Breast epithelium (tissue), 4 donors: ENCODE results near the gene ASAP2. TPM values are rescaled to one million over a fixed set of nuclear protein-coding genes. Genes with fewer than 3 reads are reported as not detected.

Source experiments
- DNase-seq, 2 donors: peaks; one replicate each; pipeline ENCODE4 v3.0.0-alpha.2; 2019; ENCODE audit warnings: low spot score in 2 of 2
- H3K27ac ChIP-seq, 2 donors: fragments of 200-600 bp; sonication (generic) in 1 of 2; one replicate each; pipeline ENCODE4 v1.5.1; 2016 to 2019; ENCODE audit warnings: mild to moderate bottlenecking in 1 of 2
- H3K27me3 ChIP-seq, 2 donors: fragments of 200-600 bp; sonication (generic) in 1 of 2; one replicate each; pipeline versions ENCODE4 v1.5.1 to v1.6.0; 2017 to 2019; ENCODE audit warnings: control low read depth in 1 of 2, mild to moderate bottlenecking in 1 of 2
- H3K36me3 ChIP-seq: fragments of 200-600 bp; one replicate; pipeline ENCODE4 v1.5.1; 2019
- H3K4me1 ChIP-seq, 2 donors: fragments of 200-600 bp; sonication (generic); one replicate each; pipeline ENCODE4 v1.5.1; 2016 to 2019; ENCODE audit warnings: control low read depth in 1 of 2
- H3K4me3 ChIP-seq, 3 donors: fragments of 200-600 bp; sonication (generic); 1 replicate in 2 of 3; 2 replicates in 1 of 3; pipeline ENCODE4 v1.5.1; 2016 to 2019; ENCODE audit warnings: mild to moderate bottlenecking in 3 of 3, moderate library complexity in 2 of 3
- H3K9me3 ChIP-seq, 2 donors: fragments of 200-600 bp; sonication (generic) in 1 of 2; one replicate each; pipeline ENCODE4 v1.5.1; 2016 to 2019; ENCODE audit warnings: control low read depth in 1 of 2
- POLR2A ChIP-seq: fragments of 450-650 bp; IDR thresholded peaks from one replicate; pipeline ENCODE4 v1.6.1; 2016; ENCODE audit warnings: antibody characterized with exemption, mild to moderate bottlenecking, moderate library complexity
- POLR2AphosphoS5 ChIP-seq, 3 donors: sonication (generic); formaldehyde crosslinking; IDR thresholded peaks; one replicate each; pipeline ENCODE4 v1.6.1; 2017; ENCODE audit warnings: antibody characterized with exemption in 3 of 3
- intact Hi-C: fragments of 100-400 bp; cut with DNase I; formaldehyde crosslinking; loops from one replicate; pipeline ENCODE4 v1.15.1; 2023; ENCODE audit warnings: low total_unique reads
- total RNA-seq, 3 donors: library from RNA; depleted of rRNA; stranded (reverse); fragments of >200 nt; gene quantifications; one replicate each; pipeline ENCODE4 v1.1.0, GENCODE V29; 2016
- TF ChIP-seq, protein P1 (sequence below), 3 donors: fragments of 450-650 bp; IDR thresholded peaks; one replicate each; pipeline ENCODE4 v1.5.1; 2016 to 2017; ENCODE audit warnings: antibody characterized with exemption in 3 of 3, mild to moderate bottlenecking in 3 of 3, moderate library complexity in 3 of 3

Gene ASAP2
- total RNA-seq, 3 donors from 2014 or later, result 14.5 to 24.2 (median 21.0) TPM

DNA sequence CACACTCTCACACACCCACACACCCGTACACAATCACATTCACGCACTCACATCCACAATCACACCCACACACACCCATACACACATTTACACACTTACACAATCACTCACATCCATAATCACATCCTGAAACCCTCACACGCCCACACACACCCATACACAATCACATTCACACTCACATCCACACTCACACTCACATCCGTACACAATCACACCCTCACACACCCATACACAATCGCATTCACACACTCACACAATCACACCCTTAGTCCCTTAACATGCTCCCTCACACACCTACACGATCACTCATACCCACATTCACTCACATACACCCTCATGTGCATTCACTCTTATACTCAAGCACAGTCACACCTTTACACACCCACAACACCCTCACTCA, 110.9 kb downstream of the ASAP2 start:
- Histone ChIP-seq H3K9me3 (no peaks in the 10 kb centered on the region), H3K4me3 (no peak overlapping the region), H3K27ac (no peak overlapping the region), H3K36me3 (no peaks in the 10 kb centered on the region), H3K27me3 (no peaks in the 10 kb centered on the region), H3K4me1 (peaks cover 0 to 4% of the 10 kb centered on the region in 2 donors)
- no peak for TF ChIP-seq POLR2A
- TF ChIP-seq POLR2AphosphoS5 (IDR thresholded peaks at IDR 0.05), result no peak
- TF ChIP-seq, protein P1, sequence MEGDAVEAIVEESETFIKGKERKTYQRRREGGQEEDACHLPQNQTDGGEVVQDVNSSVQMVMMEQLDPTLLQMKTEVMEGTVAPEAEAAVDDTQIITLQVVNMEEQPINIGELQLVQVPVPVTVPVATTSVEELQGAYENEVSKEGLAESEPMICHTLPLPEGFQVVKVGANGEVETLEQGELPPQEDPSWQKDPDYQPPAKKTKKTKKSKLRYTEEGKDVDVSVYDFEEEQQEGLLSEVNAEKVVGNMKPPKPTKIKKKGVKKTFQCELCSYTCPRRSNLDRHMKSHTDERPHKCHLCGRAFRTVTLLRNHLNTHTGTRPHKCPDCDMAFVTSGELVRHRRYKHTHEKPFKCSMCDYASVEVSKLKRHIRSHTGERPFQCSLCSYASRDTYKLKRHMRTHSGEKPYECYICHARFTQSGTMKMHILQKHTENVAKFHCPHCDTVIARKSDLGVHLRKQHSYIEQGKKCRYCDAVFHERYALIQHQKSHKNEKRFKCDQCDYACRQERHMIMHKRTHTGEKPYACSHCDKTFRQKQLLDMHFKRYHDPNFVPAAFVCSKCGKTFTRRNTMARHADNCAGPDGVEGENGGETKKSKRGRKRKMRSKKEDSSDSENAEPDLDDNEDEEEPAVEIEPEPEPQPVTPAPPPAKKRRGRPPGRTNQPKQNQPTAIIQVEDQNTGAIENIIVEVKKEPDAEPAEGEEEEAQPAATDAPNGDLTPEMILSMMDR (IDR thresholded peaks at IDR 0.05), result no peak
- DNase-seq, result no peak
- intact Hi-C loops, result loop anchor here (10.0 kb wide), 1 partner anchor 113 kb away; the partner anchor contains the start of gene ASAP2

DNA sequence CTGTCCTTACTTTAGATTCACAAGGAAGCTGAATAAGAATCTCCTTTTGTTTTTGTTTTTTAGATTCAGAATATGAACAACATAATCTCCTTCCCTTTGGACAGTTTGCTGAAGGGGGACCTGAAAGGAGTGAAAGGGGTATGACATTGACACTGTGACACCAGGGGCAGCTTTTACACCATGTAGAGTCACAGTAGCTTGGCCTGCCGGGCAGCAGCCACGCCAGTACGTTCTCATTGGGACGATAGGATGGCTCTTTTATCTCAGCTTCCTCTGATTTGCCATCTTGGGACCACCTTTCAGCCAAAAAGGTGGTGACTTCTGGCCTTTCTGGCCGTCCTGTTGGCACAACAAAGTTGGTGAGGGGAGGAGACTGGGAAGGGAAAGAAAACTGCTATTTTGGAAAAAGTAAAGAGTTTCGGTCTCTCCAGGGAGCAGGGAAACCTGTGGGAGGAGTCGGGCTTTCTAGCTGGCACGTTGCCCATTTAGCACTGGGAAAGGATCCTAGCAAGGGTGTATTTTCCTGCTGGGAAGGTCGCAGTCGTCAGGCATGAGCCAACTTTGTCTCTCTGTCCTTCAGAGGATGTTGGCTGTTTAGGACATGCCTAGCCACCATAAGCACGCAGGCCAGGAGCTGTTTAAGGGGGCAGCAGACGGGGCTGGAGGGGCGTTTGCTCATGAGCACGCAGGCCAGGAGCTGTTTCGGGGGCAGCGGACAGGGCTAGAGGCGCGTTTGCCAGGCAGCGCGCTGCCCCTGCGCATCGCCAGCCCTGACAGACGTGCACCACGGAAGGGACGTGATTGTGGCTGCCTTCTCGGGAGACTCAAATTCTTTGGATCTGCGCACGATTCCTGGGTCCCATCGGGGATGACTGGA, 112.1 kb downstream of the ASAP2 start:
- Histone ChIP-seq H3K36me3 (no peaks in the 10 kb centered on the region), H3K4me1 (peaks cover 0 to 4% of the 10 kb centered on the region in 2 donors), H3K4me3 (peak overlapping the region in 2 of 3 donors; percentile 23 to 49), H3K27ac (peak overlapping the region; percentile 69 to 82), H3K27me3 (no peaks in the 10 kb centered on the region), H3K9me3 (no peaks in the 10 kb centered on the region)
- intact Hi-C loops, result loop anchor here (10.0 kb wide), 1 partner anchor 114 kb away; the partner anchor contains the start of gene ASAP2
- no peak for DNase-seq
- TF ChIP-seq, protein P1 (IDR thresholded peaks at IDR 0.05), result no peak
- TF ChIP-seq POLR2AphosphoS5 (IDR thresholded peaks at IDR 0.05) (no peak), POLR2A (no peak)

- no peak for DNase-seq
- H3K27me3 ChIP-seq, result no peaks in the 10 kb centered on the region
- peak overlapping the region in 2 of 3 donors; percentile 23 to 49 for H3K4me3 ChIP-seq
- peaks cover 0 to 4% of the 10 kb centered on the region in 2 donors for H3K4me1 ChIP-seq
- intact Hi-C loops, result loop anchor here (10.0 kb wide), 1 partner anchor 115 kb away; the partner anchor contains the start of gene ASAP2
- TF ChIP-seq, protein P1 (IDR thresholded peaks at IDR 0.05), result no peak
- no peak for TF ChIP-seq POLR2A
- TF ChIP-seq POLR2AphosphoS5 (IDR thresholded peaks at IDR 0.05), result no peak
- no peaks in the 10 kb centered on the region for H3K9me3 ChIP-seq
- no peaks in the 10 kb centered on the region for H3K36me3 ChIP-seq
- H3K27ac ChIP-seq, result peak overlapping the region; percentile 69 to 82
Measured at GRCh38 chr2:9319338-9319715, 112.7 kb downstream of the ASAP2 start.

- H3K27me3 ChIP-seq, result no peaks in the 10 kb centered on the region
- no peak for DNase-seq
- TF ChIP-seq, protein P1 (IDR thresholded peaks at IDR 0.05), result no peak
- TF ChIP-seq POLR2AphosphoS5 (IDR thresholded peaks at IDR 0.05) (no peak), POLR2A (no peak)
- H3K36me3 ChIP-seq, result no peaks in the 10 kb centered on the region
- intact Hi-C loops, result no loop called here
- peaks cover 0 to 4% of the 10 kb centered on the region in 2 donors for H3K4me1 ChIP-seq
- H3K9me3 ChIP-seq, result no peaks in the 10 kb centered on the region
- H3K27ac ChIP-seq, result no peak overlapping the region
- H3K4me3 ChIP-seq, result no peak overlapping the region
Measured at GRCh38 chr2:9322576-9322975, 116.0 kb downstream of the ASAP2 start.

GRCh38 chr2:9325428-9325827, 118.8 kb downstream of the ASAP2 start:
- Histone ChIP-seq H3K27ac (no peak overlapping the region), H3K9me3 (no peaks in the 10 kb centered on the region), H3K4me3 (no peak overlapping the region), H3K4me1 (no peaks in the 10 kb centered on the region), H3K36me3 (no peaks in the 10 kb centered on the region), H3K27me3 (no peaks in the 10 kb centered on the region)
- intact Hi-C loops, result no loop called here
- TF ChIP-seq POLR2A, result no peak
- no peak for TF ChIP-seq POLR2AphosphoS5 (IDR thresholded peaks at IDR 0.05)
- TF ChIP-seq, protein P1 (IDR thresholded peaks at IDR 0.05), result no peak
- no peak for DNase-seq
